Measurements from ENCODE around the gene ZFP36L2. TPM values are rescaled to one million over a fixed set of nuclear protein-coding genes. Genes with fewer than 3 reads are reported as not detected.

ZFP36L2 gene
- total and polyA plus RNA-seq, 9 of the 15 experiments (the other 6 are each of a cell fraction or from before 2014, with no cell fraction given) = 4.1 to 60.6 (median 20.3) TPM

GRCh38 chr2:43210467-43211303 lies 15.7 kb downstream of the ZFP36L2 start (continued):
- TF ChIP-seq POLR3A (IDR thresholded peaks at IDR 0.05; ENCODE audit: borderline replicate concordance, extremely low read depth, insufficient read depth, insufficient read length) = no peak
- no peak for TF ChIP-seq MYBL2 (IDR thresholded peaks at IDR 0.05; ENCODE audit: low read depth)
- no peak for TF ChIP-seq MYBL2 (CRISPR knock-in tag; IDR thresholded peaks at IDR 0.05; ENCODE audit: borderline replicate concordance)
- 0 out of 2 replicates have a peak, but pooled peaks have one; percentile 9 for TF ChIP-seq MTA3 (IDR thresholded peaks at IDR 0.05; ENCODE audit: borderline replicate concordance)
- TF ChIP-seq SNAPC5 (CRISPR knock-in tag; IDR thresholded peaks at IDR 0.05) = no peak
- no peak for TF ChIP-seq NR3C1 (CRISPR knock-in tag; IDR thresholded peaks at IDR 0.05)
- TF ChIP-seq GTF2A2 (tag; IDR thresholded peaks at IDR 0.05) = no peak
- TF ChIP-seq, protein P1, sequence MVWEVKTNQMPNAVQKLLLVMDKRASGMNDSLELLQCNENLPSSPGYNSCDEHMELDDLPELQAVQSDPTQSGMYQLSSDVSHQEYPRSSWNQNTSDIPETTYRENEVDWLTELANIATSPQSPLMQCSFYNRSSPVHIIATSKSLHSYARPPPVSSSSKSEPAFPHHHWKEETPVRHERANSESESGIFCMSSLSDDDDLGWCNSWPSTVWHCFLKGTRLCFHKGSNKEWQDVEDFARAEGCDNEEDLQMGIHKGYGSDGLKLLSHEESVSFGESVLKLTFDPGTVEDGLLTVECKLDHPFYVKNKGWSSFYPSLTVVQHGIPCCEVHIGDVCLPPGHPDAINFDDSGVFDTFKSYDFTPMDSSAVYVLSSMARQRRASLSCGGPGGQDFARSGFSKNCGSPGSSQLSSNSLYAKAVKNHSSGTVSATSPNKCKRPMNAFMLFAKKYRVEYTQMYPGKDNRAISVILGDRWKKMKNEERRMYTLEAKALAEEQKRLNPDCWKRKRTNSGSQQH (CRISPR knock-in tag; IDR thresholded peaks at IDR 0.05) = peak; percentile 89
- TF ChIP-seq MYC (IDR thresholded peaks at IDR 0.05; ENCODE audit: low read depth, low read length) = peak; percentile 45; the same call in 1 of the 2 replicates
- 0 out of 2 replicates have a peak, but pooled peaks have one; percentile 22 for TF ChIP-seq MYC (CRISPR knock-in tag; IDR thresholded peaks at IDR 0.05; ENCODE audit: borderline replicate concordance, low read depth)
- peak; percentile 62 for TF ChIP-seq CBFA2T3 (IDR thresholded peaks at IDR 0.05)
- peak; percentile 33 for TF ChIP-seq NFE2 (IDR thresholded peaks at IDR 0.05; ENCODE audit: low read depth)
- no peak for TF ChIP-seq C11orf30 (IDR thresholded peaks at IDR 0.05; ENCODE audit: low read depth)
- TF ChIP-seq ZFP1 (CRISPR knock-in tag; IDR thresholded peaks at IDR 0.05) = no peak
- TF ChIP-seq ZBED1 (IDR thresholded peaks at IDR 0.05) = no peak
- TF ChIP-seq RBM39 (optimal IDR thresholded peaks at IDR 0.05; ENCODE audit: low read depth, low read length) = no peak
- TF ChIP-seq ARID3A (IDR thresholded peaks at IDR 0.05; ENCODE audit: borderline replicate concordance, low read depth, low read length) = no peak
- TF ChIP-seq RBFOX2 (IDR thresholded peaks at IDR 0.05; ENCODE audit: low read depth, low read length) = peak; percentile 33
- TF ChIP-seq, protein P2, sequence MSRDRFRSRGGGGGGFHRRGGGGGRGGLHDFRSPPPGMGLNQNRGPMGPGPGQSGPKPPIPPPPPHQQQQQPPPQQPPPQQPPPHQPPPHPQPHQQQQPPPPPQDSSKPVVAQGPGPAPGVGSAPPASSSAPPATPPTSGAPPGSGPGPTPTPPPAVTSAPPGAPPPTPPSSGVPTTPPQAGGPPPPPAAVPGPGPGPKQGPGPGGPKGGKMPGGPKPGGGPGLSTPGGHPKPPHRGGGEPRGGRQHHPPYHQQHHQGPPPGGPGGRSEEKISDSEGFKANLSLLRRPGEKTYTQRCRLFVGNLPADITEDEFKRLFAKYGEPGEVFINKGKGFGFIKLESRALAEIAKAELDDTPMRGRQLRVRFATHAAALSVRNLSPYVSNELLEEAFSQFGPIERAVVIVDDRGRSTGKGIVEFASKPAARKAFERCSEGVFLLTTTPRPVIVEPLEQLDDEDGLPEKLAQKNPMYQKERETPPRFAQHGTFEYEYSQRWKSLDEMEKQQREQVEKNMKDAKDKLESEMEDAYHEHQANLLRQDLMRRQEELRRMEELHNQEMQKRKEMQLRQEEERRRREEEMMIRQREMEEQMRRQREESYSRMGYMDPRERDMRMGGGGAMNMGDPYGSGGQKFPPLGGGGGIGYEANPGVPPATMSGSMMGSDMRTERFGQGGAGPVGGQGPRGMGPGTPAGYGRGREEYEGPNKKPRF (IDR thresholded peaks at IDR 0.05; ENCODE audit: low read depth, low read length) = no peak
- TF ChIP-seq NCOA6 (IDR thresholded peaks at IDR 0.05) = no peak
- TF ChIP-seq IFI16 (CRISPR knock-in tag; IDR thresholded peaks at IDR 0.05) = no peak
- TF ChIP-seq ZNF174 (CRISPR knock-in tag; IDR thresholded peaks at IDR 0.05) = no peak
- peak; percentile 83; the same call in 1 of the 2 replicates for TF ChIP-seq NR2C2 (CRISPR knock-in tag; IDR thresholded peaks at IDR 0.05)
- TF ChIP-seq NR2C2 (tag; IDR thresholded peaks at IDR 0.05) = no peak
- no peak for TF ChIP-seq PCBP2 (IDR thresholded peaks at IDR 0.05; ENCODE audit: low read depth, low read length, poor library complexity, severe bottlenecking)

All from K562 (cell line).